Loucy (cell line): ENCODE data around the gene NSMCE3.

ENCODE experiments used
- H2AFZ ChIP-seq: fragments of 200-600 bp; sonication (generic); 2 replicates; pipeline ENCODE4 v1.6.0; 2016; ENCODE audit warnings: antibody characterized with exemption, mild to moderate bottlenecking, low read length, moderate library complexity
- H3F3A ChIP-seq: fragments of 200-600 bp; 2 replicates; pipeline ENCODE4 v1.6.0; 2016; ENCODE audit warnings: antibody characterized with exemption, low read depth, mild to moderate bottlenecking
- H3K27me3 ChIP-seq: fragments of 200-600 bp; sonication (generic); 2 replicates; pipeline ENCODE4 v1.6.1; 2014; ENCODE audit warnings: low read length, mild to moderate bottlenecking; ENCODE audit not compliant: insufficient read depth, poor library complexity, severe bottlenecking
- H3K36me3 ChIP-seq: fragments of 200-600 bp; sonication (generic); 2 replicates; pipeline ENCODE4 v1.6.1; 2016; ENCODE audit warnings: low read length; ENCODE audit not compliant: insufficient read depth
- H3K4me1 ChIP-seq: fragments of 200-600 bp; sonication (generic); 2 replicates; pipeline ENCODE4 v1.5.1; 2014; ENCODE audit warnings: low read length, mild to moderate bottlenecking; ENCODE audit not compliant: insufficient read depth, poor library complexity, severe bottlenecking
- H3K4me2 ChIP-seq: fragments of 200-600 bp; sonication (generic); 2 replicates; pipeline ENCODE4 v1.6.0; 2014; ENCODE audit warnings: antibody characterized with exemption, low read length, low read depth, mild to moderate bottlenecking; ENCODE audit not compliant: poor library complexity, severe bottlenecking
- H3K4me3 ChIP-seq: fragments of 200-600 bp; sonication (generic); 2 replicates; pipeline ENCODE4 v1.5.1; 2014; ENCODE audit warnings: low read length, mild to moderate bottlenecking, mixed read lengths; ENCODE audit not compliant: poor library complexity, severe bottlenecking
- H3K79me2 ChIP-seq: fragments of 200-600 bp; sonication (generic); 2 replicates; pipeline ENCODE4 v1.6.1; 2014; ENCODE audit warnings: low read length; ENCODE audit not compliant: insufficient read depth
- H3K9ac ChIP-seq: fragments of 200-600 bp; sonication (generic); 2 replicates; pipeline ENCODE4 v1.6.0; 2014; ENCODE audit warnings: mild to moderate bottlenecking, low read depth, low read length, moderate library complexity; ENCODE audit not compliant: poor library complexity, severe bottlenecking
- H3K9me2 ChIP-seq: fragments of 200-600 bp; sonication (generic); replicated peaks from 2 replicates; pipeline ENCODE4 v1.6.1; 2016; ENCODE audit warnings: low read depth, low read length, mixed read lengths
- H3K9me3 ChIP-seq: fragments of 200-600 bp; sonication (generic); 2 replicates; pipeline ENCODE4 v1.6.1; 2014; ENCODE audit warnings: mild to moderate bottlenecking, antibody characterized with exemption, low read length, low read depth; ENCODE audit not compliant: insufficient read depth
- H4K20me1 ChIP-seq: fragments of 200-600 bp; sonication (generic); 2 replicates; pipeline ENCODE4 v1.6.0; 2014; ENCODE audit warnings: antibody characterized with exemption, low read length, mild to moderate bottlenecking; ENCODE audit not compliant: insufficient read depth, poor library complexity, severe bottlenecking
- EZH2phosphoT487 ChIP-seq: fragments of 200-600 bp; IDR thresholded peaks from 2 replicates; pipeline ENCODE4 v1.6.1; 2018; ENCODE audit warnings: antibody characterized with exemption, mild to moderate bottlenecking, moderate library complexity, borderline replicate concordance
- TF ChIP-seq, protein P1 (sequence below): fragments of 200-600 bp; sonication (generic); conservative IDR thresholded peaks from 2 replicates; pipeline ENCODE4 v1.5.1; 2014; ENCODE audit warnings: mild to moderate bottlenecking, antibody characterized with exemption, low read length

The NSMCE3 gene

DNA sequence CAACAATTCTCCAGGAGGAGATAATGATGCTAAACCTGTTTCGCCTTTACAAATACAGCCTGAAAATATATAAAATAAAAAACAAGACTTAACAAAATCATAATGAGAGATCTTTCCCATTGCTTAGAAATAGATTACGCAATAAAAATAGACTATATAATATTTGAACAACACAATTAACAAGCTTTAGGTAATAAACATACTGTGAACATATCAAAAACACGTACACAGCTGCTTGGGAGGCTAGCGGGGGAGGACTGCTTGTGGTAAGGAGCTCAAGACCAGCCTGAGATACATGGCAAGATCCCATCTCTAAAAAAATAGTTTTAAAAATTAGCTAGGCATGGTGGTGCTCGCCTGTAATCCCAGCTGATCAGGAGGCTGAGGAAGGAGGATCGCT lies 8.7 kb downstream of the NSMCE3 start:
- H3K4me3 ChIP-seq: no peak overlapping the region
- H3K36me3 ChIP-seq: no peaks in the 10 kb centered on the region

GRCh38 chr15:29259233-29259632 lies 10.4 kb downstream of the NSMCE3 start:
- no peaks in the 10 kb centered on the region for H3K9me2 ChIP-seq
- H3K9me3 ChIP-seq: no peaks in the 10 kb centered on the region
- no peaks in the 10 kb centered on the region for H3K79me2 ChIP-seq
- H3K27me3 ChIP-seq: no peaks in the 10 kb centered on the region
- H3K4me2 ChIP-seq: no peak overlapping the region
- no peaks in the 10 kb centered on the region for H4K20me1 ChIP-seq
- no peaks in the 10 kb centered on the region for H3F3A ChIP-seq
- H2AFZ ChIP-seq: no peak overlapping the region
- no peak overlapping the region for H3K4me3 ChIP-seq
- no peaks in the 10 kb centered on the region for H3K36me3 ChIP-seq
- TF ChIP-seq EZH2phosphoT487: no peak
- TF ChIP-seq, protein P1, sequence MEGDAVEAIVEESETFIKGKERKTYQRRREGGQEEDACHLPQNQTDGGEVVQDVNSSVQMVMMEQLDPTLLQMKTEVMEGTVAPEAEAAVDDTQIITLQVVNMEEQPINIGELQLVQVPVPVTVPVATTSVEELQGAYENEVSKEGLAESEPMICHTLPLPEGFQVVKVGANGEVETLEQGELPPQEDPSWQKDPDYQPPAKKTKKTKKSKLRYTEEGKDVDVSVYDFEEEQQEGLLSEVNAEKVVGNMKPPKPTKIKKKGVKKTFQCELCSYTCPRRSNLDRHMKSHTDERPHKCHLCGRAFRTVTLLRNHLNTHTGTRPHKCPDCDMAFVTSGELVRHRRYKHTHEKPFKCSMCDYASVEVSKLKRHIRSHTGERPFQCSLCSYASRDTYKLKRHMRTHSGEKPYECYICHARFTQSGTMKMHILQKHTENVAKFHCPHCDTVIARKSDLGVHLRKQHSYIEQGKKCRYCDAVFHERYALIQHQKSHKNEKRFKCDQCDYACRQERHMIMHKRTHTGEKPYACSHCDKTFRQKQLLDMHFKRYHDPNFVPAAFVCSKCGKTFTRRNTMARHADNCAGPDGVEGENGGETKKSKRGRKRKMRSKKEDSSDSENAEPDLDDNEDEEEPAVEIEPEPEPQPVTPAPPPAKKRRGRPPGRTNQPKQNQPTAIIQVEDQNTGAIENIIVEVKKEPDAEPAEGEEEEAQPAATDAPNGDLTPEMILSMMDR: peak; percentile 51
- no peak overlapping the region for H3K9ac ChIP-seq
- H3K4me1 ChIP-seq: no peaks in the 10 kb centered on the region

More for the DNA sequence above, 8.7 kb downstream of the NSMCE3 start:
- Histone ChIP-seq H3K9me3 (no peaks in the 10 kb centered on the region), H3K27me3 (no peaks in the 10 kb centered on the region), H3K4me1 (peaks cover 4% of the 10 kb centered on the region), H3K9ac (no peak overlapping the region), H2AFZ (no peak overlapping the region), H4K20me1 (no peaks in the 10 kb centered on the region), H3F3A (no peaks in the 10 kb centered on the region), H3K79me2 (no peaks in the 10 kb centered on the region), H3K9me2 (no peaks in the 10 kb centered on the region), H3K4me2 (no peak overlapping the region)
- no peak for TF ChIP-seq EZH2phosphoT487
- TF ChIP-seq, protein P1: no peak

DNA sequence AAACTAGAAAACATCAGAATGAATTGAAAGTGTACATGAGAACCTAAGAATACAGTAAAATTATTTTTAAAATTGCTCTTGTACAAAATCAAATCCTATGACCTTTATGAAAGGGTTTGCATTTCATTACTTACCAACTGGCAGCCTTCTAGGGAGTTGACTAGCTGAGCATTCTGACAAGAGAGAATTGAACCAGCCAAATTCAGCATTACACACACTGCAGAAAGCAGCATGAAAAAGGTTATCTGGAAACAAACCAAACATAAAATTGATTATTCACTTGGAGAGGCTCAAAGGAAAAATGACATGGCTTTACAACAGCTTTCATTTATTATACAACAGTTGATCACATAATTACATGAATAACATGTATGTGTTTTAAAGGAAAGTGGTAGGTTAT lies 17.4 kb downstream of the NSMCE3 start:
- H3K4me1 ChIP-seq: no peaks in the 10 kb centered on the region
- no peak overlapping the region for H3K4me2 ChIP-seq
- no peak overlapping the region for H2AFZ ChIP-seq
- H3K27me3 ChIP-seq: no peaks in the 10 kb centered on the region
- no peaks in the 10 kb centered on the region for H3F3A ChIP-seq
- 0 out of 2 replicates have a peak, but pooled peaks cover 4% of the 10 kb centered on the region for H3K36me3 ChIP-seq
- no peaks in the 10 kb centered on the region for H3K79me2 ChIP-seq
- TF ChIP-seq, protein P1: no peak
- no peak for TF ChIP-seq EZH2phosphoT487
- H3K9ac ChIP-seq: no peak overlapping the region
- 0 out of 2 replicates have a peak, but pooled peaks cover 4% of the 10 kb centered on the region for H3K9me3 ChIP-seq
- no peak overlapping the region for H3K4me3 ChIP-seq
- no peaks in the 10 kb centered on the region for H4K20me1 ChIP-seq
- no peaks in the 10 kb centered on the region for H3K9me2 ChIP-seq
